Measurements from ENCODE around the gene KNDC1.
A peak's percentile ranks its signal among the peaks of the same experiment; 100 is the strongest.
"Not testable (repeated sequence)": the region's sequence is repeated elsewhere in the genome, so short reads cannot be mapped to it uniquely, and the experiment has no call there.

The KNDC1 gene

DNA sequence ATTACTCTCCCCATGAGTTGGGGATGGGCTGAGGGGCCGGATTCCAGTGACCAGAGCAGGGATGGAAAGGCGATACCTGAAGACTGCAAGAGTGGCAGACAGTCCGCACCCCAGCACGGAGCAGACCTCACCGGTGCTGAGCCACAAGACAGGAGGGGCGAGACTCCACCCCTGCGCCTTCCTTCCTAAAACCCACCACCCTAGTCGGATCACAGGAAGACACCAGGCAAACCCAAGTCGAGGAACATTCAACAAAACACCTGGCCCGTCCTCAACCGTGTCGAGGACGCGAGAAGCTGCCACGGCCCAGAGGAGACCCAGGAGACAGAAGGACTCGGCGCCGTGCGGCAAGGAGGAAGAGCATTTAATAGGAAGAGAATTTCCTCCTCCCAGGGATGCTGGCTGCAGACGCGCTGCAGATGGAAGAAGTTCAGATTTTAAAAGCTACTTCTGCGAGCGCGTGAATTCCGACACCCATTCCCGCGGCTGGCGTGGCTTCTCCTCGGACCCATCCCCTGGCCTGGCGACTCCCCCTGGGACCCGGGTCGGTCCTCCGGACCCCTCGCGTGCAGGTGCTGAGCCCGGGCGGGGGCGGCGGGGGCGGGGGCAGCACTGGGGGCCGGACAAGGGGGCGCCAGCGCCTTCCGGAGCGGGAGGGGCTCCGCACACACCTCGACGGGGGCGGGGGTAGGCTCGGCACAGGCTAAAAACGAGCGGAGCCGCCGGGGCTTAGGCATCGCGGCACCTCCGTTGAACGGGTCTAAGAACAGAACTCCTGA, 69.4 kb downstream of the KNDC1 start:
- TF ChIP-seq GATA1 (IDR thresholded peaks at IDR 0.05; ENCODE audit: low read depth, low read length) (no peak), POLR2A (IDR thresholded peaks at IDR 0.05; ENCODE audit: low read length) (no peak)
- DNase-seq = no peak

DNA sequence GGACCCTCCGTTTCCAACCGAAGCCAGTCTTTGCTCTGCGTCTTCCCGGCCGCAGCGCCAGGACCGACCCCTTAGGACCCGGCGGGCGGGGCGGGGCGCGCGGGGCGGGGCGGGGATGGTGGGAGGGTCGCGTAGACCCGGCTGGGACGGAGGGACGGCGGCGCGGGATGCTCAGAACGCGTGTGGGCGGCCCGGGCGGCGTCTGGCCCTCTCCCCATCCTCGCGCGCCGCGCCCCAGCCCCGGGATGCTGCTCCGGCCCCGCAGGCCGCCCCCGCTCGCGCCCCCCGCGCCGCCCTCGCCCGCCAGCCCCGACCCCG, 70.0 kb downstream of the KNDC1 start, which contains the start of gene UTF1:
Gene UTF1 (plus strand): TSS at position 174 of the 318 bp plus-strand sequence. CDS start 72 bp downstream, at position 246.
- no peak for TF ChIP-seq GATA1 (IDR thresholded peaks at IDR 0.05; ENCODE audit: low read depth, low read length)
- no peak for TF ChIP-seq POLR2A (IDR thresholded peaks at IDR 0.05; ENCODE audit: low read length)

DNA sequence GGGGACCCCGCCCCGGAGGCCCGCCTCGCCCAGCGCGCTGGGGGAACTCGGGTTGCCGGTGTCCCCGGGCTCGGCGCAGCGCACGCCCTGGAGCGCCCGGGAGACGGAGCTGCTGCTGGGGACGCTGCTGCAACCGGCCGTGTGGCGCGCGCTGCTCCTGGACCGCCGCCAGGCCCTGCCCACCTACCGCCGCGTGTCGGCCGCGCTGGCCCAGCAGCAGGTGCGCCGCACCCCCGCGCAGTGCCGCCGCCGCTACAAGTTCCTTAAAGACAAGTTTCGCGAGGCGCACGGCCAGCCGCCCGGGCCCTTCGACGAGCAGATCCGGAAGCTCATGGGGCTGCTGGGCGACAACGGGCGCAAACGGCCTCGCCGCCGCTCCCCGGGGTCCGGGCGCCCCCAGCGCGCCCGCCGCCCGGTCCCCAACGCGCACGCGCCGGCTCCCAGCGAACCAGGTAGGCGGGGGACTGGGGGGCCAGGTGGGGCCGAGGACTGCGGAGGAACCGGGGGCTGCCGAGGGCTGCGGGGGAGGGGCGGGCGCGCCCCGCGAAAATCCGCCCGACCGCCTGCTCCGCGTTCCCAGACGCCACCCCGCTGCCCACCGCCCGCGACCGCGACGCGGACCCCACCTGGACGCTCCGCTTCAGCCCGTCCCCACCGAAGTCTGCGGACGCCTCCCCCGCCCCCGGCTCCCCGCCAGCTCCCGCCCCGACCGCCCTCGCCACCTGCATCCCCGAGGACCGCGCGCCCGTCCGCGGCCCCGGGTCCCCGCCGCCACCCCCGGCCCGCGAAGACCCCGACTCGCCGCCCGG, 70.6 kb downstream of the KNDC1 start:
- DNase-seq = peak; percentile 47 to 51
- no peak for TF ChIP-seq POLR2A (IDR thresholded peaks at IDR 0.05; ENCODE audit: low read length)

More for the DNA sequence above, 70.0 kb downstream of the KNDC1 start, which contains the start of gene UTF1:
- DNase-seq = no peak

DNA sequence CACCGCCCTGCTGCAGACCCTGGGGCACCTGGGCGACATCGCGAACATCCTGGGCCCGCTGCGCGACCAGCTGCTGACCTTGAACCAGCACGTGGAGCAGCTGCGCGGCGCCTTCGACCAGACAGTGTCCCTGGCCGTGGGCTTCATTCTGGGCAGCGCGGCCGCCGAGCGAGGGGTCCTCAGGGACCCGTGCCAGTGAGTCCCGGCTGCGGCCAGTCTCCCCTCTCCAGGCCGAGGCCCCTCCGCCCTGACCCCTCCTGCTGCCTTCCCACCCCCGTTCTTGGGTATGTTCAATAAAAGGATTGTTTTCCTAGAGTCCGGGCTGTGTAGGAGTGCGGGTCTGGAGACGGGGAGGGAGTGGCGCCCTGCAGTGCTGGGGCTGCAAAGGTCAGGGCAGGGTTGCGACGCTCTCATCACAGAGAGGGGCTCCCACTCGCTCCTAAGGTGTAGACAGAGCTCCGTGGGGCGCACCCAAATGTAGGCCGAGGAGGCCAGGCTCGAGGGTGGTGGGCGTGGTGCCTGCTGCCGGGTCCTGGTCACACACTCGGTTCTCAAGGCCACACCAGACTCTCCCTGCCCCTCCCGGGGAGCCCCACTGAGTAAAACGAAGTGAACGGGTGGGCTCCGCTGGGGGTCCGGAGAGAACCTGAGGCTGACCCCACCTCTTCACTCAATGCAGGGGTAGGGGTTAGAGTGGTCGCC, 71.4 kb downstream of the KNDC1 start:
- TF ChIP-seq POLR2A (IDR thresholded peaks at IDR 0.05; ENCODE audit: low read length) = no peak
- TF ChIP-seq GATA1 (IDR thresholded peaks at IDR 0.05; ENCODE audit: low read depth, low read length) = no peak

DNA sequence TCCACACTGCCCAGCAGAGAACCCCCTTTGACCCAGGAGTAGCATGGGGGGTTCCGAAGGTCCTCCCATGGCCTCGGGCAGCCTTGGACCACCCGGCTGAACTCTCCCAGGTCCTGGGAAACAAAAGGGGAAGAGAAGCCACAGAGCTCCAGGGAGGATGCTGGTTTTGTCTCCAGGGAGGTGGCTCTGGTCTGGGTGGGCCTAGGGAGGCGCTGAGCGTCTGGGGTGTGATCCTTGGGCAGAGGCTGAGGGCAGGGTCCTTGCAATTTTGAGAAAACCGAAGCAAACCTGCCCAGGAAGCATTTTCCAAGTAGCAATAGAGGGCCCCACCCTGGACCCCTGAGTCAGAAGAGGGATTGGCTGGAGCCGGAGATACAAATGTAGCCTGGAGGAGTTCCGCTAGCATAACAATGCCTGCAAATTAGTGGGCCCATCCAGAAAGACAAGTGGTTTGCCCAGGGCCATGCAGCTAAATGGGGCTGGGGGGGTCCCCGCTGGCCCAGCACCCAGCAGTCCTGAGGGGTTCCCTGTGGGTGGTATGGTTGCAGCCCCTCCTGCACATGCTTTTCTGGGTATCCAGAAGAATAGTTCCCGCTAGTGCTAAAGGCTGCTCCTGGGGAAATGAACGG, 72.0 kb downstream of the KNDC1 start:
- TF ChIP-seq POLR2A (IDR thresholded peaks at IDR 0.05; ENCODE audit: low read length) (no peak), GATA1 (IDR thresholded peaks at IDR 0.05; ENCODE audit: low read depth, low read length) (no peak)
- no peak for DNase-seq

More for the DNA sequence above, 71.4 kb downstream of the KNDC1 start:
- no peak for DNase-seq

DNA sequence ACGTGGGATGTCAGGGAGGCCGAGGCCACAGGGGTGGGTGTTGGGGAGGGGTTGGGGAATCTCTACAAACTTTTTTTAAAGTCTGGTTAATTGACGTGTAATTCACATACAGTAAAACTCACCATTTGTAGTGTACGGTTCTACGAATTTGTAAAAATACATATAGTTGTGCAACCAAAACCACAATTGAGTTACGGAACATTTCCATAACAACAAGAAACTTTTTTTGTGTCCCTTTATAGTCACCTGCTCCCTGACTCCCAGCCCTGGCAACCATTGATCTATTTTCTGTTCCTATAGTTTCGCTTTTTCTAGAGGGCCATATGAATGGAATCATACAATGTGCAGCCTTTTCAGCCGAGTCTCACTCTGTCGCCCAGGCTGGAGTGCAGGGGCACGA, 74.8 kb downstream of the KNDC1 start:
- not testable (repeated sequence) for DNase-seq

DNA sequence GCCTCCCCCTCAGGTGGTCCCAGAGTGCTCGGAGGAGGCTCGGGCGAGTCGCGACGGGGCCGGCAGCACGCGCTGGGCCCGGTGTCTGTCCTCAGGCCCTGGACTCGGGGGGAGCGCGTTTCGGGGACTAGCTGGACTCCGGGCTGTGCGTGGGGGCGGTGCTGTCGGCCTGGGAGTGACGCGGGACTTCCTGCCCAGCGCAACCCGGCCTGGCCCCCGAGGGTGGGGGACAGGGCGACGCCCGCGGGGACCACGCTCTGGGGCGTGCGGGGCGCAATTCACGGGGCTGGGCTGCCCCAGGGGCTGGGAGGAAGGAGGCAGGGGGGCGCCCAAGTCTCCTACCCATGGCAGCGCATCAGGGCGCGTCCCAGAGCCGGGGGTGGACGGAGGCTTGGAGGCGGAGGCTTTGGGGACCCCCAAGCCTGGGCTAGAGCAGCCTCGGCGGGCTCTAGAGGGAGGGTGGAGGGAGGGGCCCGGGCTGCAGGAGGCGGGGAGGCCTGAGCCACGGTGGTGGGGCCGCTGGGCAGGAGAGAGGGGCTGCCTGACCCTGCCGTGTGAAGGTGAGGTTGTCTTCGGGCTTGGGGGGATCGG, 75.3 kb downstream of the KNDC1 start:
- DNase-seq = peak; percentile 22 to 30
- no peak for TF ChIP-seq POLR2A (IDR thresholded peaks at IDR 0.05; ENCODE audit: low read length)
- no peak for TF ChIP-seq GATA1 (IDR thresholded peaks at IDR 0.05; ENCODE audit: low read depth, low read length)

DNA sequence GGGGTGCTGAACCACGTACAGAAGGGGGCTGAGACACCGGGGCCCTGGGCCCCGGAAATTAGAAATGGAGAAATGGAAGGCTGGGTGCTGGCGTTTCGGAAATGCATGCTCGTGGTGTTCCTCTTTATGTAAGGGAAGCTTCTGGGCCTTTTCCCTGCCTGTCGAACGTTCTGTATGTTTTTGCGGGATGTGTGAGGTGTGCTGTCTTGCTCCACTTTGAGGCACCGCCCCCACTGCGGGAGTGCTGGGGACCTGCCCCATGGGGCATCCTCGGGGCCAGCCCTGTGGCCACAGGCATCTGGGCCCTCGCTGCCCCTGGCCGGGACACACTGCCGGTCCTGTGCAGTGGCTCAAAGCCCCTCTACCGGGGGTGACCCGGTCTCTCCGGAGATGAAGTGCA, 75.9 kb downstream of the KNDC1 start:
- no peak for DNase-seq
- TF ChIP-seq GATA1 (IDR thresholded peaks at IDR 0.05; ENCODE audit: low read depth, low read length) = no peak
- no peak for TF ChIP-seq POLR2A (IDR thresholded peaks at IDR 0.05; ENCODE audit: low read length)

DNA sequence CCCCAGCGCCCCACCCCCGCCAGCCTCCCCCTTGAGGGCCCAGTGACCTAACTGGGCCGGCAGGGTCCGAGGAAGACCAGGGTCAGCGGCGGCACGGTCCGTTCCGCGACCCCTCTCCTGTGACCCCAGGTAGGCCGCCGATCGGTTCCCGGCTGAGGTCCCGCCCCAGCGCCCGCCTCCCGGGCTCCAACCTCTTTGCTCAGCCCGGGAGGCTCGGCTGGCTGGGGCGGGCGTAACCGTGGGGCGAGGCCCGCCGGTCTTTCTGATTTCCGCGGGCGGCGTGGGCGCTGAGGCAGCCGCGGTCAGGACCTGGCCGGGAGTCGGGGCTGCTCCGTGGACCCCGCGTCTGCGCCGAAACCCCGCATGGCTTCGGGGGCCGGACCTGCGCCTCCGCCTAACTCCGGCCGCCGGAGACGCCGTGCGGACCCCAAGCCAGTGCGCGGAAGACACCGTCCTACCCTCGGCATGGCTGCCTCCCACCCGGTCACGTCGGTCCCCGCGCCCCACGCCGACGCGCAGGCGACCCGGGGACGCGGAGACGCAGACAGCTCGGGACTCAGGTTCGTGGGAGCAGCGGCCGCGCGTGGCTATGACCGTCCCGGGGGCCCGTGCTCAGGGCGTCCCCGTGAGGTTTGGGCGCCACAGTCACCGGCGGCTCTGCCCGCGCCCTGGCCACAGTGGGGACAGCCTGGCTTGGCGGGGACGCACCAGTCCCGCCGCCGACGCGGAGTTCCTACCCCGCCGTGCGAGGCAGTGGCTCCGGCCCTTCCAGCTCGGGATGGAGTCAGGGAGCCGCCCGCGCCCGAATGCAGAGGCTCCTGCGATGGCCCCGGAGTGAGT, 76.6 kb downstream of the KNDC1 start:
- DNase-seq = peak in 1 of 2 experiments; percentile 41

DNA sequence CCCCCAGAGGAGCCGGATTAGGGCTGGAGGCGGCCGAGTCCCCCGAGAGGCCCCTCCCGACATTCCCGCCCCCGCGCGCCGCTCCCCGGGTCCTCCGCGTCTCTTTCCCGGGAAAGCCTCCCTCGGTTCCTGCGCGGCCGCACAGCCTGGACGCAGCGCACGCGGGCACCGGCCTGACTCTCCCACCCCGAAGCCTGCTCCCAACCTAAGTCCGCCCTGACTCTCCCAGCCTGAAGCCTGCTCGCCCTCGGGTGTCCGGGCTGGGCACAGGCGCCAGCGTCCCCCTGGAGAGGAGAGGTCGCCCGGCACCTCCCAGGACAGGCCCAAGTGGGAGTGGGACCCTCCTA, 77.2 kb downstream of the KNDC1 start:
- TF ChIP-seq POLR2A (IDR thresholded peaks at IDR 0.05; ENCODE audit: low read length) (no peak), GATA1 (IDR thresholded peaks at IDR 0.05; ENCODE audit: low read depth, low read length) (no peak)
- DNase-seq = no peak

More for the DNA sequence above, 76.6 kb downstream of the KNDC1 start:
- TF ChIP-seq GATA1 (IDR thresholded peaks at IDR 0.05; ENCODE audit: low read depth, low read length) = no peak
- no peak for TF ChIP-seq POLR2A (IDR thresholded peaks at IDR 0.05; ENCODE audit: low read length)

DNA sequence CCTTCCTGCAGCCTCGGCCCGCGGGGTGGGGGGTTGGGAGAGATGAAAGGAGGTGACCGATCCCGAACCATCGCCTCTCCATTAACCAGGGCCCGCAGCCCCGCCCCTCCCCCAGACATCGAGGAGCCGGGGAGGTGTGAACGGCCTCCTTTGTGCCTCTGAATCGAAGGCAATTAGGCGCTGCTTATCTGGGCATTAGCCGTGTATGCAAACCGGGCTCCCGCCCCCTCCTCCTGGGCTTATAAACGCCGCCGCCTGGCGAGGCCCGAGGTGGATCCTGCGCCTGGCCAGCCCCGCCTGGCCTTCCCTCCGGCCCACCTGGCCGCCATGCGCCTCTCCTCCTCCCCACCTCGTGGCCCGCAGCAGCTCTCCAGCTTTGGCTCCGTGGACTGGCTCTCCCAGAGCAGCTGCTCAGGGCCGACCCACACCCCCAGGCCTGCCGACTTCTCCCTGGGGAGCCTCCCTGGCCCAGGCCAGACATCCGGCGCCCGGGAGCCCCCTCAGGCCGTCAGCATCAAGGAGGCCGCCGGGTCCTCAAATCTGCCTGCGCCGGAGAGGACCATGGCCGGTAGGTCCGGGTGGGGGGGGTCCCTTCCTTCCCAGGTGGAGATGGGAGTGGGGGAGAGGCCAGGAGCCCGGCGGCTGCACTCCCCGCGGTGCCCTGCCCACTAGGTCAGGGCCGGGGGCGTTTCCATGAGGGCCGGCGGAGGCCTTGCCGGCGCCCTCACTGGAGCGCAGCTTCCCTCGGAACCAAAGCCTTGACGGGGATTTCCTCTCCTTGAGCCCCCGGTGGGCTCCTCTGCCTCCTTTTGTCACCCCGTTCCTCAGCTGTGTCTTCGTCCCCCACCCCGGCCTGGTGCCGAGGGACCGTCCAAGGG, 77.8 kb downstream of the KNDC1 start, which contains the start of gene VENTX:
Gene VENTX (plus strand): TSS at position 268 of the 878 bp plus-strand sequence. CDS start 60 bp downstream, at position 328.
- TF ChIP-seq GATA1 (IDR thresholded peaks at IDR 0.05; ENCODE audit: low read depth, low read length) (no peak), POLR2A (IDR thresholded peaks at IDR 0.05; ENCODE audit: low read length) (no peak)
- DNase-seq = peak; percentile 34 to 50

DNA sequence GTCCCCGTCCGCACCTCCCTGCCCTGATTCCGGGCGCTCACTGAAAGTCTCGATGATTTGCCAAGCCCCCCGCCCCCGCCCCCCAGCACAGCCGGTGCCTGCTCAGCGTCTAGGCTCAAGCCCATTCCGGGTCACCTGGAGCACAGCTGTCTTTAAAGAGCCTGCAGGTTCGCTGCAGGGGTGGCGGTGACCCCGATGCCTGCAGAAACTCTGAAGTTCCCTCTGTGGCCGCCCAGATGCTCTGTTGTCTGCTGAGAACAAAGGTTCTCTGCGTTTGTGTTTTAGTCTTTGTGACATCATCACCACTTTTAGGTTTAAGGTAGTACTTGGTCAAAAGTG, 78.4 kb downstream of the KNDC1 start:
- TF ChIP-seq GATA1 (IDR thresholded peaks at IDR 0.05; ENCODE audit: low read depth, low read length) (no peak), POLR2A (IDR thresholded peaks at IDR 0.05; ENCODE audit: low read length) (no peak)
- no peak for DNase-seq

All from erythroblast (primary cell).